ENCODE measurements around the gene TMEM258. TPM values are rescaled to one million over a fixed set of nuclear protein-coding genes. Genes with fewer than 3 reads are reported as not detected.
A peak's percentile ranks its signal among the peaks of the same experiment; 100 is the strongest.

Gene TMEM258
- total RNA-seq, 1 donor from 2014 or later = 75.8 TPM

DNA sequence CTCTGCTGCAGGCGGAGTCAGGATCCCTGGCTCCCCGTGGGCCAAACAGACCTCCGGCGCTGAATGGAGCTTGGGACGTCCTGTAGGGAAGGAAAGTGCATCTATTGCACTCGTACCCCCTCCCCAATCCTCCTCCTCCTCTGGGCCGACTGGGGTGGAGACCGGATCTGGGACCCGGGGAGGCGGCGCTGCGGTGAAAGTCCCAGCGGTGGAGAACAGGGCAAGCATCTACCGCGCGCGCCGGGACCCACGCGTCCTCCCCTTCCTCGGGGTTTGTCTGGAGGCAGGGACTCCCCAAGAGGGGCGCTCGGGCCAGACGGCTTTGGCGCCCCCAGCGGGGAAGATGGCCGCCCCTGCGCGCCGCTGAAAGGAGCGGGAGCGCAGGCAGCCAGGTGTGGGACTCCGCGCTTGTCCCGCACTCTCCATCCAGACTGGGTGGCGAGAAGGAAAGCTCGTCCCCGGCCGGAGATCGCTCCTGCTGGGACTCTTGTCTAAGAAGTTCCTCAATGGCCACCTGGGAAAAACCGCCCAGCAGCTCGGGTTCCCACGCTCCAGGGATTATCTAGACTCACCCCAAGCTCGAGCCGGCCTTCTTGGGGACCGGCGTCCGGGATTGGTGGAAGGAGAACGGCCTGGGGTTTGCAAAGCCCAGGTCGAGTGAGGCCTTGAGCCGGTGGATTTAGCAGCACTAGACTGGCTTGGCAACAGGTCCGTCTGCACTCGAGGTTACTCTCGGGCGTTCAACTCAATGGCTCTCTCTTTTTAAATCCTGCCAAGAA is 36.4 kb upstream of the TMEM258 start:
- TF ChIP-seq, protein P1, sequence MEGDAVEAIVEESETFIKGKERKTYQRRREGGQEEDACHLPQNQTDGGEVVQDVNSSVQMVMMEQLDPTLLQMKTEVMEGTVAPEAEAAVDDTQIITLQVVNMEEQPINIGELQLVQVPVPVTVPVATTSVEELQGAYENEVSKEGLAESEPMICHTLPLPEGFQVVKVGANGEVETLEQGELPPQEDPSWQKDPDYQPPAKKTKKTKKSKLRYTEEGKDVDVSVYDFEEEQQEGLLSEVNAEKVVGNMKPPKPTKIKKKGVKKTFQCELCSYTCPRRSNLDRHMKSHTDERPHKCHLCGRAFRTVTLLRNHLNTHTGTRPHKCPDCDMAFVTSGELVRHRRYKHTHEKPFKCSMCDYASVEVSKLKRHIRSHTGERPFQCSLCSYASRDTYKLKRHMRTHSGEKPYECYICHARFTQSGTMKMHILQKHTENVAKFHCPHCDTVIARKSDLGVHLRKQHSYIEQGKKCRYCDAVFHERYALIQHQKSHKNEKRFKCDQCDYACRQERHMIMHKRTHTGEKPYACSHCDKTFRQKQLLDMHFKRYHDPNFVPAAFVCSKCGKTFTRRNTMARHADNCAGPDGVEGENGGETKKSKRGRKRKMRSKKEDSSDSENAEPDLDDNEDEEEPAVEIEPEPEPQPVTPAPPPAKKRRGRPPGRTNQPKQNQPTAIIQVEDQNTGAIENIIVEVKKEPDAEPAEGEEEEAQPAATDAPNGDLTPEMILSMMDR (IDR thresholded peaks at IDR 0.05; ENCODE audit: insufficient read depth, low read length, poor library complexity, severe bottlenecking) = peak; percentile 66
- no peak for DNase-seq (ENCODE audit: low read depth)

DNA sequence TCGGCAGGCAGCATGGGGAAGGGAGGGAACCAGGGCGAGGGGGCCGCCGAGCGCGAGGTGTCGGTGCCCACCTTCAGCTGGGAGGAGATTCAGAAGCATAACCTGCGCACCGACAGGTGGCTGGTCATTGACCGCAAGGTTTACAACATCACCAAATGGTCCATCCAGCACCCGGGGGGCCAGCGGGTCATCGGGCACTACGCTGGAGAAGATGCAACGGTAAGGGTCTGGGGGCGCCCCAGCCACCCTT is 35.9 kb upstream of the TMEM258 start:
- peak overlapping the region; percentile 84 for H3K4me3 ChIP-seq (ENCODE audit: low read depth, low read length)
- no peaks in the 10 kb centered on the region for H3K27me3 ChIP-seq (ENCODE audit: control insufficient read depth, insufficient read depth, low read length)
- TF ChIP-seq, protein P1 (IDR thresholded peaks at IDR 0.05; ENCODE audit: insufficient read depth, low read length, poor library complexity, severe bottlenecking) = no peak
- H3K36me3 ChIP-seq (ENCODE audit: control insufficient read depth, insufficient read depth, low read length) = no peaks in the 10 kb centered on the region
- no peak for DNase-seq (ENCODE audit: low read depth)

More for the DNA sequence above, 36.4 kb upstream of the TMEM258 start:
- no peaks in the 10 kb centered on the region for H3K27me3 ChIP-seq (ENCODE audit: control insufficient read depth, insufficient read depth, low read length)
- H3K36me3 ChIP-seq (ENCODE audit: control insufficient read depth, insufficient read depth, low read length) = no peaks in the 10 kb centered on the region
- peak overlapping the region; percentile 84 for H3K4me3 ChIP-seq (ENCODE audit: low read depth, low read length)

DNA sequence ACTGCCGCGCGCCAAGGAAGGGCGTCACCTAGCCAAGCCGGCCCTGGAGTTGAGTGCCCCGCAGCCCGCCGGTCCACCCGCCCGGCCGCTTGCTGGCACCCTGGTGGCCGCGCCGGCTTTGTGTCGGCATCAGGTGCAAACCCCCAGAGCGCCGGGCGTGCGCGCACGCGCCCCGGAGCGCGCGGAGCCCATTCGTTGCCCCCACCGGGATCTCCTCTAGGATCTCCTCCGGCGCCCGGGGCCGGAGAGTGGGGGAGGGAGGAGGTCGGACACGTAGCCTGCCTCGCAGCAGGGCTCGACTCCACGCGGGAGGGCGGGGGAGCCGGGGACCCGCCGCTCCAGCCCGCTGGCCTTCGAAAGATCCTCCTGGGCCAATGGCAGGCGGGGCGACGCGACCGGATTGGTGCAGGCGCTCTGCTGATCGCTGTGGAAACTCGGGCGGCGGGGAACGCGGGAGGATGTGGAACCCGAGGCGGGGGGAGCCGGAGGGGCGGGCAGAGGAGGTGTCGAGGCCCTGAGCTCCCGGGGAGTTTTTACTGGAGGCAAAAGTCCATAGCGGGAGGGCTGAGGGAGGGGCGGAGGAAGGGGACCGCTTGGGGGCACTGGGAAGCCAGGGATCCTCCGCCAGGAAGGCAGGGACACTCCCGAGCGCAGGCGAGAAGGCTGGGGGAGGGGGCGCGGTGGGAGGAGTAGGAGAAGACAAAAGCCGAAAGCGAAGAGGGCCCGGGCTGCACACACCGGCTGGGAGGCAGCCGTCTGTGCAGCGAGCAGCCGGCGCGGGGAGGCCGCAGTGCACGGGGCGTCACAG is 35.4 kb upstream of the TMEM258 start, which contains the start of gene FADS2:
TSS of gene FADS2 (plus strand) at position 730 of the 808 bp plus-strand sequence. CDS start 91 bp downstream, outside the sequence.
- Histone ChIP-seq H3K4me3 (ENCODE audit: low read depth, low read length) (peak within 1 kb of the TSS; percentile 84), H3K36me3 (ENCODE audit: control insufficient read depth, insufficient read depth, low read length) (no peaks in the 10 kb centered on the region), H3K27me3 (ENCODE audit: control insufficient read depth, insufficient read depth, low read length) (no peaks in the 10 kb centered on the region)
- DNase-seq (ENCODE audit: low read depth) = peak; percentile 81
- TF ChIP-seq, protein P1 (IDR thresholded peaks at IDR 0.05; ENCODE audit: insufficient read depth, low read length, poor library complexity, severe bottlenecking) = no peak

DNA sequence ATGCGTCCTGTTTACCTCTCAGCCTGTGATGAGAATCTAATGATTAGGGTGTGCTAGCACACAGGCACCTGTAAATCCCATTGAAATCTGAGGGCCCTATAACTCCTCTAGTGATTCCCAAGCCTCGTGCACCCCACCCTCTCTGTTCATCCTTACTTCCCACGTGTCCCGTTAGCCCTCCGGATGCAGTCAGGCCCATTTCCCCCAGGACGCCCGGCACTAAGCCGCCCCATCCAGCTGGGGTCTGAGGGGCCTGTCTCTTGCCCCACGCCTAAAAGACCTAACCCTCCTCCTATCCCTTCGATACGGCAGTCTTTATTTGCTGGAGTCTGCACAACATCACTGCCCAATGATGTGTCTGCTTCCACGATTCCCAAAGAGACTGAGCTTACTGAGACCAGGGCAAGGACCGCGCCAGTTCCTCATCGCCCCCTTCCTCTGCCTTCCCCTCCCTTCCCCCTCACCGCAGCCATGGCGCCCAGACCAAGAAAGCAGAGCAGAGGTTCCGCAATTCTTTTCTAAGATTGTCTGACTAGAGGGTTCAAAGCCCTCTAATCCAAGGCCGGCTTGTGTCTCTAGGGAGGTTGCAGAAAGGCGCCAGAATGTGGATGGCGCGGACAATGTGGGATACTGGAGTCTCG is 34.7 kb upstream of the TMEM258 start:
- H3K27me3 ChIP-seq (ENCODE audit: control insufficient read depth, insufficient read depth, low read length) = no peaks in the 10 kb centered on the region
- TF ChIP-seq, protein P1 (IDR thresholded peaks at IDR 0.05; ENCODE audit: insufficient read depth, low read length, poor library complexity, severe bottlenecking) = no peak
- peak overlapping the region; percentile 84 for H3K4me3 ChIP-seq (ENCODE audit: low read depth, low read length)
- no peak for DNase-seq (ENCODE audit: low read depth)
- no peaks in the 10 kb centered on the region for H3K36me3 ChIP-seq (ENCODE audit: control insufficient read depth, insufficient read depth, low read length)

DNA sequence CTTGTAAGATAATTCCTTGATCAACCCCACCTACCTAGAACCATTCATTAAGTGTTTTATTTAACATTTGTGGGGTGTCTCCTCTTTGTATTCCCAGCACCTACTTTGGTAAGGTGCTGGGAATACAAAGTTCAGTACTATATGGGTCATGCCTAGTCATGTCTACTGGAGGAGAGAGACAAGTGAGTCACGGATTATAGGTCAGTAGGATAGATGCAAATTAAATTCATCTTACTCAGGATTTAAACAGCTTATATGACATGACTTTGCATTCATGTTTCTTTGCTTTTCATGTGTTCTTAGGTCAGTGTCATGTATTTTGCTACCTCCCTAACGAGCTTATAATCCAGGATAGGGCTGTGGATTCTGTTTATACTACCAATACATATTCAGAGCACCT is 27.8 kb upstream of the TMEM258 start:
- DNase-seq (ENCODE audit: low read depth) = no peak
- TF ChIP-seq, protein P1 (IDR thresholded peaks at IDR 0.05; ENCODE audit: insufficient read depth, low read length, poor library complexity, severe bottlenecking) = no peak
- Histone ChIP-seq H3K4me3 (ENCODE audit: low read depth, low read length) (no peak overlapping the region), H3K27me3 (ENCODE audit: control insufficient read depth, insufficient read depth, low read length) (no peaks in the 10 kb centered on the region), H3K36me3 (ENCODE audit: control insufficient read depth, insufficient read depth, low read length) (no peaks in the 10 kb centered on the region)

Data from kidney epithelial cell (primary cell).